Urothelium cell line (cell line): ENCODE results near the gene ATXN10.
"Not testable (repeated sequence)": the region's sequence is repeated elsewhere in the genome, so short reads cannot be mapped to it uniquely, and the experiment has no call there.

Experiments
- DNase-seq: peaks from one replicate; pipeline ENCODE4 v3.0.0; 2011; ENCODE audit warnings: low spot score, mixed read lengths
- FAIRE-seq: peaks from 2 replicates; lab custom pipeline; 2011; peaks lifted over from hg19 to GRCh38; lab: Jason Lieb, UNC

Gene ATXN10

GRCh38 chr22:45707605-45708004 is 36.0 kb downstream of the ATXN10 start:
- FAIRE-seq (no peak), DNase-seq (no peak)

- peak; percentile 84 for FAIRE-seq
- DNase-seq = no peak
Measured at GRCh38 chr22:45708145-45708544, 36.5 kb downstream of the ATXN10 start.

GRCh38 chr22:45709060-45709739 is 37.6 kb downstream of the ATXN10 start:
- peak; percentile 54 for DNase-seq
- peak; percentile 44 for FAIRE-seq

GRCh38 chr22:45709866-45710265 is 38.2 kb downstream of the ATXN10 start:
- FAIRE-seq = peak; percentile 44
- DNase-seq = peak; percentile 14

- DNase-seq (no peak), FAIRE-seq (no peak)
Measured at GRCh38 chr22:45710469-45710868, 38.8 kb downstream of the ATXN10 start.

- not testable (repeated sequence) for DNase-seq, FAIRE-seq
Measured at GRCh38 chr22:45714390-45714789, 42.8 kb downstream of the ATXN10 start.

GRCh38 chr22:45717789-45718188 is 46.2 kb downstream of the ATXN10 start:
- FAIRE-seq (no peak), DNase-seq (no peak)

GRCh38 chr22:45718391-45718790 is 46.8 kb downstream of the ATXN10 start:
- FAIRE-seq (no peak), DNase-seq (no peak)

GRCh38 chr22:45720839-45721378 is 49.3 kb downstream of the ATXN10 start:
- DNase-seq = no peak
- peak; percentile 35 for FAIRE-seq

GRCh38 chr22:45722006-45722405 is 50.4 kb downstream of the ATXN10 start:
- FAIRE-seq (no peak), DNase-seq (no peak)

- no peak for DNase-seq
- no peak for FAIRE-seq
Measured at GRCh38 chr22:45726081-45726480, 54.4 kb downstream of the ATXN10 start.

GRCh38 chr22:45731041-45731797 is 59.6 kb downstream of the ATXN10 start:
- DNase-seq (peak; percentile 23), FAIRE-seq (peak; percentile 87)

GRCh38 chr22:45731798-45732495 is 60.3 kb downstream of the ATXN10 start:
- no peak for FAIRE-seq
- peak; percentile 20 for DNase-seq

- FAIRE-seq (no peak), DNase-seq (no peak)
Measured at GRCh38 chr22:45735273-45735672, 63.6 kb downstream of the ATXN10 start.

GRCh38 chr22:45738206-45738605 is 66.6 kb downstream of the ATXN10 start:
- no peak for DNase-seq
- no peak for FAIRE-seq

GRCh38 chr22:45740236-45740635 is 68.6 kb downstream of the ATXN10 start:
- DNase-seq = no peak
- FAIRE-seq = no peak

GRCh38 chr22:45742866-45743450 is 71.3 kb downstream of the ATXN10 start:
- no peak for DNase-seq
- FAIRE-seq = no peak

- FAIRE-seq = no peak
- DNase-seq = no peak
Measured at GRCh38 chr22:45743687-45744086, 72.1 kb downstream of the ATXN10 start.

- FAIRE-seq = no peak
- DNase-seq = no peak
Measured at GRCh38 chr22:45744442-45744841, 72.8 kb downstream of the ATXN10 start.

GRCh38 chr22:45750626-45751025 is 79.0 kb downstream of the ATXN10 start:
- FAIRE-seq (no peak), DNase-seq (no peak)

- FAIRE-seq (peak; percentile 77), DNase-seq (no peak)
Measured at GRCh38 chr22:45752036-45752435, 80.4 kb downstream of the ATXN10 start.
